Camera-type eye (tissue), 1 donor: ENCODE results near the gene CENPVL3. TPM values are rescaled to one million over a fixed set of nuclear protein-coding genes. Genes with fewer than 3 reads are reported as not detected.

ENCODE experiments used
- total RNA-seq: library from RNA; depleted of rRNA; stranded (reverse); fragments of >200 nt; gene quantifications from one replicate; pipeline ENCODE4 v1.2.3, GENCODE V29; 2014

The CENPVL3 gene
- 1.9 TPM for total RNA-seq

DNA sequence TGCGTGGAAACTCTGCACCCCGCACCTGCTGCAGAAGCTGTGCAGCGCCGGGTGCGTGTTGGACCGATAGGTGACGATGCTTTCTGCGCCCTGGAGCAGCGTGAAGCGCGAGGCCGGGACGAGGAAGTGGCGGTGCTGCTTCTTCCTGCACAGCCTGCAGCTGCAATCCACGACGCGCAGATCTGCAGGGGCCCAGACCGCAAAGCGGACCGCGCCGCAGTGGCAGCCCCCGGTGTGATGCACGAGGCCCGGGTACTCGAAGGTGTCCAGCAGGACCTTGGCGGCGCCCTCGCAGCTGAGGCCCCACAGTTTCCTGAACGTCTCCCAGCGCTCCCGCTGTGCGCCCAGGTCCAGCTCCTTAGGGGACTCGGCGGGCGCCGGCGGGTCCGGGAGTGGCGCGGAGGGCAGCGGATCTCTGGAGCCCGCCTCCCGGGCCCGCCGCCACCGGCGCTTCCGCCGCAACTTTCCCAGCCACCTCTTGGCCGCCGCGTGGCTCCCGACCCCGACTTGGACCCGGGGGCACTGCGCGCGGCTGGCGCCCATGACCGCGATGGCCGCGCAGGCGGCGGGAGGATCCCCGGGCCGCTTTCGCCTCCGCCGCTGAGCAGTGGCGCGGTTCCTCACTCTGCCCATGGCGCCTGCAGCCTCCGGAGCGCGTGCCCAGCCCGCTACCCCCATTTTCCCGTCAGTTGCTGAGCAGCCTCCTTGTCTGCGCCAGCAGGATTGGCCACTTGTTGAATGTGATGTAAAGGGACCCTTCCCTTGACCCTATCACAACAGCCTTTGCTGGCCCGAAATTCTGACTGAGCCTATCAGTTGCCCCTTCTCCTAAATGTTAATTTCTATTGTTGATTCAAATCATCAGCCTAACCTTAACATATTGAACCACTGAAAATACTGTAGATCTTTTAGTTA, at the start of gene CENPVL3:
TSS of gene CENPVL3 (minus strand) at position 672 of the 915 bp plus-strand sequence. CDS start at position 633, 39 bp downstream.

Other genes with a start within 250 kb of the CENPVL3 start
- 18.8 TPM for gene NUDT11, start 122.3 kb downstream of the CENPVL3 start, total RNA-seq
- gene CENPVL2, start 63.9 kb upstream of the CENPVL3 start, total RNA-seq = 0.71 TPM
- 0.71 TPM for gene CENPVL1, start 91.6 kb upstream of the CENPVL3 start, total RNA-seq
- 17.0 TPM for gene GSPT2, start 124.5 kb upstream of the CENPVL3 start, total RNA-seq